Testis (tissue), 3 donors: ENCODE results near the gene NUB1. TPM values are rescaled to one million over a fixed set of nuclear protein-coding genes. Genes with fewer than 3 reads are reported as not detected.

Experiments used
- DNase-seq: peaks from one replicate; pipeline ENCODE4 v3.0.0-alpha.2; 2019
- H3K27ac ChIP-seq, 2 donors: fragments of 200-600 bp; sonication (generic); one replicate each; pipeline ENCODE4 v1.5.1; 2019
- H3K27me3 ChIP-seq: fragments of 200-600 bp; sonication (generic); one replicate; pipeline ENCODE4 v1.5.1; 2019
- H3K36me3 ChIP-seq: fragments of 200-600 bp; sonication (generic); one replicate; pipeline ENCODE4 v1.5.1; 2017; ENCODE audit warnings: low read depth; ENCODE audit errors: missing control alignments
- H3K4me1 ChIP-seq: fragments of 200-600 bp; sonication (generic); one replicate; pipeline ENCODE4 v1.5.1; 2019
- H3K4me3 ChIP-seq, 2 donors: fragments of 200-600 bp; sonication (generic); one replicate each; pipeline ENCODE4 v1.5.1; 2017 to 2019
- H3K9me3 ChIP-seq: fragments of 200-600 bp; sonication (generic); one replicate; pipeline ENCODE4 v1.5.1; 2017
- CTCF ChIP-seq, 3 experiments: fragments of 450-650 bp in 2 of 3; fragments of 200-600 bp in 1 of 3; sonication (generic) in 1 of 3; IDR thresholded peaks; one replicate each; pipeline ENCODE4 v1.5.1; 2016 to 2019; ENCODE audit warnings: antibody characterized with exemption in 3 of 3, mild to moderate bottlenecking in 2 of 3, moderate library complexity in 1 of 3
- POLR2A ChIP-seq: fragments of 450-650 bp; IDR thresholded peaks from one replicate; pipeline ENCODE4 v1.6.1; 2017; ENCODE audit warnings: antibody characterized with exemption, mild to moderate bottlenecking, moderate library complexity
- WGBS, 2 donors: methylation state at CpG; one replicate each; pipeline ENCODE4 v1.1.5; 2018; 5-methylcytosine and 5-hydroxymethylcytosine counted together
- intact Hi-C: fragments of 100-400 bp; cut with DNase I; formaldehyde crosslinking; loops from one replicate; pipeline ENCODE4 v1.15.1; 2023; ENCODE audit warnings: low total_unique reads
- polyA plus RNA-seq: library from polyadenylated mRNA; stranded (reverse); fragments of 350-450 nt; fragmentation: Illumina TruSeq; extraction: RNeasy Lipid Tissue Mini Kit (QIAGEN cat#74804); gene quantifications from one replicate; pipeline ENCODE4 v1.2.3, GENCODE V29; 2014; ENCODE audit warnings: low read depth, low replicate concordance; ENCODE audit not compliant: insufficient read depth
- total RNA-seq, 2 donors: library from RNA; depleted of rRNA; stranded (reverse); fragments of >200 nt; gene quantifications; one replicate each; pipeline ENCODE4 v1.2.3, GENCODE V29; 2016

The NUB1 gene
- total and polyA plus RNA-seq, 3 donors from 2014 or later: 57.9 to 140 (median 59.6) TPM

DNA sequence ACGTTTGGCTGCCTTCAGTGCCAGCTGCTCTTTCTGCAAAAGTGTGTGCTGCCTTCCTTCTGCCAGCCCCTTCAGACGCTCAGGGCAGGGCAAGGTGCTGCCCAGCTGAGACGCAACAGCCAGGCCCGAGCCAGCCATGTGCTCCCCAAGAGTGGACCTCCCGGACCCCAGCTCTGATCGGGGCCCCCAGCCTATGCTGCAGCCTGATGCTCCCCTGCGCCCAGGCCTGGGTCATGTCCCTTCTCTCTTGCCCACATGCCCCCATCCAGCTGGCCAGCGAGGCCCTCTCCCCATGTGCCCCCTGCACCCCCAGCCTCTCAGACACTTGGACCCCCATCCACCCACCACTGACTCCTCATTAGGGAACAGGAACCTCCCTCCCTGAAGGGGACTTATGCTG lies 50.4 kb downstream of the NUB1 start:
- H3K27me3 ChIP-seq: no peaks in the 10 kb centered on the region
- H3K36me3 ChIP-seq: no peaks in the 10 kb centered on the region
- no peaks in the 10 kb centered on the region for H3K9me3 ChIP-seq
- TF ChIP-seq CTCF (IDR thresholded peaks at IDR 0.05) (no peak), POLR2A (no peak)
- no peak overlapping the region for H3K27ac ChIP-seq
- DNase-seq: no peak
- intact Hi-C loops: no loop called here
- WGBS, 2 donors: 93 to 96% methylated on average over 6 to 8 of the region's 8 CpGs
- peaks cover 7% of the 10 kb centered on the region for H3K4me1 ChIP-seq
- H3K4me3 ChIP-seq: no peak overlapping the region

- 82 to 91% methylated on average over 11 to 13 of the region's 13 CpGs for WGBS, 2 donors
- DNase-seq: no peak
These were observed 50.8 kb downstream of the NUB1 start for GRCh38 chr7:151392426-151392825.

DNA sequence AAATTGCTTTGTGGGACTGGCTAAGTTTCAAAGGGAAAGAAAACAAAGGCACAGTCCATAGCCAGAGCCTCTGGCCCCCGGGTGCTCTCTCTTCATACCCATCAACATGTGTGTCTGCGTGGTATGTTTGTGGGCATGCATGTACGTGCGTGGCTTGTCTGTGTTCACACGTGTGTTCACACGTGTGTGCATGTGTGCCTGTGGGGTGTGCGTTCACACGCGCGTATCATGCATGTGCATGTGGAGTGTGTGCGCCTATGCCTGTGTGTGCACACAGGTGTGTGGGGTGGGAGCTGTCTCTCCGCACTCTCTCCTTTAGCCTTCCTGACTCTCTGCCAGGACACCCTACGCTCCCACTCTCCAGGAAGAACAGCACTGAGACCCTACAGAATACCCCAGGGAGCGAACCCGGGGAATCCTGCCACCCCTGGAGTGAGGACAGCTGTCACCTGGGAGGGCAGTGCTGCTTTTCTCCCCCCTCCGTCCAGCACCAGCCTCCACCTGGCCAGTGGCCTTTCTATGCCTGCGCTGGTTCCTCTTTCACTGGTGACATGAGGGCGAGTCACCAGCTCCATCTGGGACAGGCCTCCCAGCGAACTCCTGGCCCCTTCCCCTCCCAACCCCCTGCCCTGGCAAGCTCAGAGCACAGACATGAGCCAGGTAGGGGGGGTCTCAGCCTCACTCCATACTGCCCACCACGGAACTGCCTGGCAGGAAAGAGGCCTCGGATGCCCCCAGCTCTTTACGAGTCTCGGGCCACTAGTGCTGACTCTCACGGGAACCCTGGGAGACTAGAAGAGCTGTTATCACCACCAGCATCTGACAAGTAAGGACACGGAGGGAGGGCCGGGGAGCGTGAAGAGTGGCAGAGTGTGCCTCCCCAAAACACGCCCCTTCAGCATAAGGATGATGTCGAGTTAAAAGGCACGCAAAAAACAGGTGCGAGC lies 51.7 kb downstream of the NUB1 start:
- WGBS, 2 donors: 86 to 88% methylated on average over 26 to 31 of the region's 31 CpGs
- intact Hi-C loops: no loop called here
- Histone ChIP-seq H3K36me3 (no peaks in the 10 kb centered on the region), H3K27ac (no peak overlapping the region), H3K4me1 (no peaks in the 10 kb centered on the region), H3K4me3 (no peak overlapping the region), H3K27me3 (no peaks in the 10 kb centered on the region), H3K9me3 (no peaks in the 10 kb centered on the region)
- TF ChIP-seq CTCF (IDR thresholded peaks at IDR 0.05): no peak
- no peak for TF ChIP-seq POLR2A
- DNase-seq: no peak

More at GRCh38 chr7:151392426-151392825, 50.8 kb downstream of the NUB1 start:
- intact Hi-C loops: no loop called here
- Histone ChIP-seq H3K4me1 (peaks cover 2% of the 10 kb centered on the region), H3K27ac (no peak overlapping the region), H3K36me3 (no peaks in the 10 kb centered on the region), H3K9me3 (no peaks in the 10 kb centered on the region), H3K4me3 (no peak overlapping the region), H3K27me3 (no peaks in the 10 kb centered on the region)
- TF ChIP-seq CTCF (IDR thresholded peaks at IDR 0.05): no peak
- TF ChIP-seq POLR2A: no peak

DNA sequence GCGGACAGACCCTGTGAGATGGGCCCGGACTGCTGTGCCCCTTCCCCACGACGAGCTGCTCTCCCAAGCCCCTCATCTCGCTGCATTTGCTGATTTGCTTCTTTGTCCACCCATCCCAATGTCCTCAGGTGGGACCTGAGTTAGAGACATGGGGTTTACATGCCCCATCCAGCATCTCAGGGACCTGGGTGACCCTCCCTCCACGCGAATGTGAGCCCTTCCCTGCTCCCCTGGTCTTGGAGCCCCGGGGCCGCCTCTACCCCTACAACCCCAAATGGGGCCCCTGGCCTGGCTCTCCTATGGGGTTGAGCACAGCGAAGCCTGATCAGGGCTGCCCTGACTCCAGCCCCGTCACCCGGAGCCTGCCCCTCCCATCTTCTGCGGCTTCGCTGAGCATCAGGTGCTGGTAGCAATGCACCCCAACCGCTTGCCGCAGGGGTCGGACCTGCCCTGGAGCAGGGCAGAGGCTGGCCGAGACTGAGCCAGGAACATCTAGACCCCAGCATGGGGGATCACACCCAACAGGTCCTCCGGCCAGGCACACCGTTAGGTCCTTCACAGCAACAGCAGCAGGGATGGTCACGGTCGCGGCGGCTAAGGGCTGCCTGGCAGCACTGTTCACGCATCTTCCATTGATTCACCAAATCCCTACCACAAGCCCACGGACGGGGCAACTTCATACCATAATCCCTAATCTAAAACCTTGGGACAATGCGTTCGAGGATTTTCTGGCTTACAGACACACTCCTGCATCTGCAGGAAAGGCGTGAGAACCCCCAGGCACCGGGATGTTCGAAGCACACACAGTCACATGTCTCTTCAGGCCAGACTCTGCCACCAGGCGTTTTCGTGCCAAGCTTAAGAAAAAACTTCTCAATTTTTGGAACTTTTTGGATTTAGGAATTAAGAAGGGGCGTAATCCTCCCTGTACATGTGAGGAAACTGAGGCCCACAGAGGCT lies 52.7 kb downstream of the NUB1 start:
- no peaks in the 10 kb centered on the region for H3K4me1 ChIP-seq
- no peak overlapping the region for H3K4me3 ChIP-seq
- H3K9me3 ChIP-seq: no peaks in the 10 kb centered on the region
- DNase-seq: no peak
- 88 to 92% methylated on average over 16 to 35 of the region's 35 CpGs for WGBS, 2 donors
- no peaks in the 10 kb centered on the region for H3K27me3 ChIP-seq
- no peak overlapping the region for H3K27ac ChIP-seq
- intact Hi-C loops: no loop called here
- TF ChIP-seq CTCF (IDR thresholded peaks at IDR 0.05) (no peak), POLR2A (no peak)
- no peaks in the 10 kb centered on the region for H3K36me3 ChIP-seq
